GM12801 (cell line): ENCODE measurements around the gene PROM1.

Source experiments
- TF ChIP-seq, protein P1 (sequence below): IDR thresholded peaks from one replicate; pipeline ENCODE4 v1.5.1; 2011; ENCODE audit warnings: control low read depth; ENCODE audit not compliant: insufficient read length; ENCODE audit errors: extremely low read depth

Gene PROM1

DNA sequence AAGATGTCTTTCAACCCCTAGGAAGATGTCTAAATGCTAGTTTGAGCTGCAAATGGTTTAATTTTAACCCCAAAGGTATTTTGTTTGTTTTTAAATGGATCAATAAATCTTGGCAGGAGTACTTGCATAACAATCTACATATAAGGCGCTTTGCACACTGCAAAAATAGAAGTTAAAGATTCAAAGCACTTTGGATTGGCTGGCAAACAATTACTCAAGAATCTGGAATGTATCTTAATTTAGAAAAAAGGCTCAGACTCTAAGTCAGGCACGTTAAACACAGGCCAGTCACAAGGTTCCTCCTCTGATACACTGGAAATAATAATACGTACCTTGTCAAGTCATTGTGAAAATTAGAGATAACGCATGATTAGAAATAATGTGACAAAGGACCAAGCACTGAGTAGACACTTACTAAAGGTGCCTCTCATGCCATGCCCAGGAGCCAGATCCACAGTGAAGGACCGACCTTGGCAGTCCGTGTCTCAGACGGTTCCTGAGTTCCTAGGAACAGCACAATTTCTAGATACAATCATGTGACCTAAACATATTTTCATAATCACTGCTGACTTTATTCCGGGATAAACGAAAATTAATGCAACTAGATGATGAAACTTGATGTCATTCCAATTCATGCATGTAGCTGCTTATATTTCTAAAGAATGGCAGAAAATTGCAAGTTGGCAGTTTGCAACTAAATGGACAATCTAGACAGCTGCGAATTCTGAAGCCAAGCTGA, 49.6 kb downstream of the PROM1 start:
- TF ChIP-seq, protein P1, sequence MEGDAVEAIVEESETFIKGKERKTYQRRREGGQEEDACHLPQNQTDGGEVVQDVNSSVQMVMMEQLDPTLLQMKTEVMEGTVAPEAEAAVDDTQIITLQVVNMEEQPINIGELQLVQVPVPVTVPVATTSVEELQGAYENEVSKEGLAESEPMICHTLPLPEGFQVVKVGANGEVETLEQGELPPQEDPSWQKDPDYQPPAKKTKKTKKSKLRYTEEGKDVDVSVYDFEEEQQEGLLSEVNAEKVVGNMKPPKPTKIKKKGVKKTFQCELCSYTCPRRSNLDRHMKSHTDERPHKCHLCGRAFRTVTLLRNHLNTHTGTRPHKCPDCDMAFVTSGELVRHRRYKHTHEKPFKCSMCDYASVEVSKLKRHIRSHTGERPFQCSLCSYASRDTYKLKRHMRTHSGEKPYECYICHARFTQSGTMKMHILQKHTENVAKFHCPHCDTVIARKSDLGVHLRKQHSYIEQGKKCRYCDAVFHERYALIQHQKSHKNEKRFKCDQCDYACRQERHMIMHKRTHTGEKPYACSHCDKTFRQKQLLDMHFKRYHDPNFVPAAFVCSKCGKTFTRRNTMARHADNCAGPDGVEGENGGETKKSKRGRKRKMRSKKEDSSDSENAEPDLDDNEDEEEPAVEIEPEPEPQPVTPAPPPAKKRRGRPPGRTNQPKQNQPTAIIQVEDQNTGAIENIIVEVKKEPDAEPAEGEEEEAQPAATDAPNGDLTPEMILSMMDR, result no peak

DNA sequence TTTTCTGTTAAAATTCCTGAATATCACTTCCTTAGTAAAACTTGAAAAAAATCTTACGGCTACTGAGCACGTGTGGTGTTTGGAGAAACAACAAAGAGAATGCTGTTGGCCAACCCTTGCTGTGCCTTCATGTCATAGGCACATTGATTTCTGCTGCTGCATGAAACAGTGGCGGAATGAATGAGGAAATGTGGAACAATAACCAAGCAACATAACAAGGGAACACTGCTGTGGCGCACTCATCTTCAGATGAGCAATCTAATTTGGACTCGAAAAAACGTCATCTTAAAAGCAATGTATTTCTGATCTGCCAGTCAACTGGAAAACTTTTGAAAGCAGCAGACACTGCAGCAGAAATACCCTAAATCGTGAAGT, 51.4 kb downstream of the PROM1 start:
- TF ChIP-seq, protein P1, result no peak

DNA sequence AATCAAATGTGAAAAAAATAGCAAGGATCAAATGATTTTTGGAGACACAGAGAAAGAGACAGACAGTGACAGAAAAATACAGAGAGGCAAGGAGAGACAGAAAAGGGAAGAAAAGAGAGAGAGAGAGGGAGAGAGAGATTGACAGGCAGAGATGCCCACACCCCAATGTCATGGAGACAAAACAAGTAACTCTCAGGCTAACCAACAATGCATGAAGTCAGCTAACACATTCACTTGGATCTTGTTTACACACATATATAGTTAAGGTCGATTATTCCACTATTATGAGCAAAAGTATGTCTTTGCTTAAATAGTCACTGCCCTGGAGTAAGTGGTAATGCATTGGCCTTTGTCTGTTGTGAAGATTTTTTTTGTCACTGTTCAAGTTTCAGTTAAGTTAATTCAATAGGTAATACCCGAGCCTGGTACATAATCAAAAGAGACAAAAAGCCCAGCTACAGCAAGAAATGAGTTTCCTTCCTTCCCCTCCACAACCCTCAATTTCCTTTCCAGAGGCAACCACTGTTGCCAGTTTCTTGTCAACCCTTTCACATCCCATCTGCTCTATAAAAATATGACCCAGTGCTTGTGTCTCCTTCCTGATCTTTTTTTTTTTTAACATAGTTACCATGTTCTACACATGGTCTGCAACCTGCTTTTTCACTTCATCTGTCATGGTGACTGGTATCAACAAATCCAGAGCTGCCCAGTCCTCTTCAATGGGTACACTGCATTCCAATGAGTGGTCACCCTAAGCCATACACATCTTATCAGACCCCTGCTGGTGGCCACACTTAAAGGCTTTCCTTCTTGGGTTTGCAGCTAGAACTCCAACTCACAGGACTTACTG, 52.1 kb downstream of the PROM1 start:
- TF ChIP-seq, protein P1, result no peak

DNA sequence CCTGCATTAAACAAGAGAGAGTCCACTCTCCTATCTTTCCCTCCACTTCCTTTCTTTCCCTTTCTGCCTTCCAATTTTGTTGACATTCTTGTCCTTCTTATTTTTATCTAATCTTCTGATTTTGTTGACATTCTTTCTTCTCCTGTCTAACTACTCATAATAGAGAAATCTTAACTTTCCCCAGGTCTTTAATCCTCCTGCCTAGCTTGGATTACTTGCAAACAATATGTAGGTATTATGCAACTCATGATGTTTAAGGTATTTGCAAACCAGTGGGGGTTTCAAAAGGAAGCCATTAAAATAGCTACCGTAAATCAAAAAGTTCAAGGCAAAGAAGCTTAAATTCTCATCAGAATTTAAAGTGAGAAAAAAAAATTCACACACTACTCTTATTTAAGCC, 53.9 kb downstream of the PROM1 start:
- TF ChIP-seq, protein P1, result no peak

DNA sequence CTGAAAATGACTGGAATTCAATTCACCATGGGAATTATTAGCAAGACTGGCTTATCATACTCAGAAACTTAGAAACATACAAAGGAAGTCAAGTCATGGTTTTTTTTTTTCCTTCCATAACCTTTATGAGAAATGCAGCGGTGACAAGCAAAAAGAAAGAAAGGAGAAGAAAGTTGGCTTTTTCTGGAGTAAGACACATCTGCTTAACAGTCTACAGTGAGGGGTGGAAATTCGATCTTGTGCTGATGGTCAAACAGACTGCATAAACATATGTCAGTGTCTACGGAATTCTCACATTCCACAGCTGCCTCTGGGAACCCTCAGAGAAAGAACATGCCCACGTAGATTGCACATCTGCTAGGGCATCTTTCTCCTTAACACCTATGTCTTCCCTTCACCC, 54.6 kb downstream of the PROM1 start:
- TF ChIP-seq, protein P1, result no peak

DNA sequence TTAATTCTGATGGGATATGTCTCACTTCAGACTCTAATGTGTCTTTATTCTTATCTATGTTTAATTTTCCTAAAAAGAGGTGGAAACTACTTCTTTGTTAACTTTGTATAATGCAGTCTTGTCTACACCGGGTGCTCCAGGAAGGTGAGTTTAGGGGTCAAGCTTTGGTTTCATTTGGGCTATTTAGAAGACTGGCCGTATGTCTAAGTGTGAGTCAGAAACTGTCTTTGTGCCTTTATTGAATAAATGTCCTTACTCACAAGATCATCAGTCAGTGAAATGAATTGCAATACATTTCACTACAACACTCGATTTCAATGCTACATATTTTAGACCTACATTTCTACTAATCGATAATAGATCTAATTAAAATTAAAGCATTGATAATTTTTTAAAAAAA, 56.2 kb downstream of the PROM1 start:
- TF ChIP-seq, protein P1, result no peak

DNA sequence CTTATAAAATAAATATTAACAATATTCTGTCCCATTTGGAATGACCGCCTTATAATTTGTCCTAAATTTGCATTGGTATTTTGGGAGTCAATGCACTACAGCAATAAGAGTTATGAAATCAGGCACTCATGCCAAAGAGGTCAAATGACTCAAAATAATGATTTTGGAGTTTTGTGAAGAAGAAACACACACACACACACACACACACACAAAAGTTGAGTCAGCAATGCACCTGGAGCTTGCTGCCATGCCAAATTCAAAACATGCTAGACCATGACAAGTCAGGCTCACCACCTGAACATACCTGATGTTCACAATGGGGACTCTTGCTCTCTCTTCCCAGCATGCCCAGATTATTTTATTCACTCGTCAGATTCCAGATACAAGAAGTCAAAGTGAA, 56.7 kb downstream of the PROM1 start:
- TF ChIP-seq, protein P1, result no peak
